K562 (cell line): Measurements from ENCODE around the gene HAGHL. TPM values are rescaled to one million over a fixed set of nuclear protein-coding genes. Genes with fewer than 3 reads are reported as not detected.

Experiments used
- ATAC-seq: fragments of 200-7000 bp; cut with Tn5 transposase; 3 replicates; pipeline ENCODE4 v1.9.1; 2020; ENCODE audit warnings: moderate library complexity
- BruUV-seq: library from RNA; stranded (reverse); fragments of 400-500 nt; replicated peaks from 2 replicates; lab custom pipeline; 2021; lab: Mats Ljungman, UMichigan
- CTCF ChIA-PET: fragments of 300-600 bp; formaldehyde crosslinking; extraction: SDS; loops from one replicate; lab custom pipeline; 2021; ENCODE audit warnings: low intra/inter-chr PET ratio; lab: Yijun Ruan, JAX
- POLR2A ChIA-PET: fragments of 300-600, 350-650 bp; sonication (Branson Sonifier 250); formaldehyde crosslinking; extraction: SDS; loops from one replicate; lab custom pipeline; 2021; ENCODE audit warnings: antibody characterized with exemption, inconsistent platforms; lab: Yijun Ruan, JAX
- DNase-seq, 4 experiments: peaks; one replicate each; pipeline versions ENCODE4 v3.0.0 to v3.0.0-alpha.2; 2011 to 2018; ENCODE audit warnings: low spot score in 3 of 4, mixed read lengths in 3 of 4; ENCODE audit errors: extremely low read depth in 1 of 4
- FAIRE-seq: peaks from 2 replicates; lab custom pipeline; 2011; peaks lifted over from hg19 to GRCh38; lab: Jason Lieb, UNC
- H2AFZ ChIP-seq: 2 replicates; pipeline ENCODE4 v1.6.0; 2011; ENCODE audit warnings: low read depth, low read length, control low read depth, inconsistent platforms
- H3K27ac ChIP-seq: fragments of 200-600 bp; 3 replicates; pipeline ENCODE4 v1.8.0; 2011; ENCODE audit warnings: low read depth, mild to moderate bottlenecking, control low read depth, inconsistent platforms, low read length, moderate library complexity, mixed read lengths; ENCODE audit errors: extremely low read depth
- H3K27me3 ChIP-seq, 2 experiments: fragments of 300-600 bp in 1 of 2; 2 replicates in 1 of 2; 3 replicates in 1 of 2; pipeline versions ENCODE4 v1.6.0 to v1.8.0; 2011; ENCODE audit warnings: inconsistent platforms in 2 of 2, low read length in 2 of 2, mild to moderate bottlenecking in 1 of 2, mixed read lengths in 1 of 2, moderate library complexity in 1 of 2; ENCODE audit not compliant: control insufficient read depth in 2 of 2, insufficient read depth in 2 of 2
- H3K36me3 ChIP-seq: fragments of 300-600 bp; 3 replicates; pipeline ENCODE4 v1.8.0; 2011; ENCODE audit warnings: mild to moderate bottlenecking, low read length, inconsistent platforms; ENCODE audit not compliant: control insufficient read depth, insufficient read depth
- H3K4me1 ChIP-seq, 2 experiments: fragments of 200-600 bp in 1 of 2; replicated peaks in 1 of 2; 2 replicates in 1 of 2; 3 replicates in 1 of 2; pipeline versions ENCODE4 v1.5.1 to v1.8.0; 2011; ENCODE audit warnings: inconsistent platforms in 2 of 2, low read length in 2 of 2, mild to moderate bottlenecking in 1 of 2, mixed read lengths in 1 of 2, moderate library complexity in 1 of 2; ENCODE audit not compliant: control insufficient read depth in 2 of 2, insufficient read depth in 2 of 2
- H3K4me2 ChIP-seq: 2 replicates; pipeline ENCODE4 v1.6.1; 2011; ENCODE audit warnings: low read length, control low read depth, inconsistent platforms, mixed read lengths; ENCODE audit not compliant: insufficient read depth
- H3K4me3 ChIP-seq: fragments of 200-600 bp; sonication (generic), shearing (Covaris generic); 2 replicates; pipeline ENCODE4 v1.5.1; 2016; ENCODE audit warnings: control low read depth, inconsistent platforms
- H3K79me2 ChIP-seq: fragments of 200-600 bp; 3 replicates; pipeline ENCODE4 v1.8.0; 2011; ENCODE audit warnings: low read length, inconsistent platforms; ENCODE audit not compliant: control insufficient read depth, insufficient read depth
- H3K9ac ChIP-seq, 2 experiments: 2 replicates each; pipeline versions ENCODE4 v1.6.0 to v1.6.1; 2011; ENCODE audit warnings: low read depth in 2 of 2, low read length in 2 of 2, control low read depth in 1 of 2, inconsistent platforms in 1 of 2, mild to moderate bottlenecking in 1 of 2, mixed read lengths in 1 of 2; ENCODE audit not compliant: insufficient read depth in 1 of 2
- H3K9me1 ChIP-seq: one replicate; pipeline ENCODE4 v1.6.0; 2011; ENCODE audit warnings: inconsistent platforms, mild to moderate bottlenecking, low read length, moderate library complexity; ENCODE audit not compliant: control insufficient read depth, insufficient read depth
- H3K9me3 ChIP-seq: replicated peaks from 2 replicates; pipeline ENCODE4 v1.5.1; 2011; ENCODE audit warnings: low read depth, low read length, inconsistent platforms; ENCODE audit not compliant: control insufficient read depth, insufficient read depth
- H4K20me1 ChIP-seq: replicated peaks from 2 replicates; pipeline ENCODE4 v1.6.1; 2011; ENCODE audit warnings: low read length, inconsistent platforms, mixed read lengths; ENCODE audit not compliant: control insufficient read depth, insufficient read depth
- BACH1 ChIP-seq: fragments of 200-800 bp; sonication (Bioruptor generic); IDR thresholded peaks from 2 replicates; pipeline ENCODE4 v1.6.1; 2016; ENCODE audit warnings: missing genetic modification characterization, missing compliant biosample characterization
- GABPA ChIP-seq: fragments of 200-800 bp; sonication (Bioruptor generic); conservative IDR thresholded peaks from 2 replicates; pipeline ENCODE4 v1.6.1; 2016; ENCODE audit warnings: low read depth, missing genetic modification characterization, missing compliant biosample characterization
- KLF10 ChIP-seq: fragments of 250-450 bp; sonication (Bioruptor Pico); IDR thresholded peaks from 2 replicates; pipeline ENCODE4 v1.6.1; 2021; ENCODE audit warnings: matching md5 sums
- LCOR ChIP-seq: sonication (generic); formaldehyde crosslinking; IDR thresholded peaks from 2 replicates; pipeline ENCODE4 v1.8.0; 2022; ENCODE audit warnings: mild to moderate bottlenecking, missing genetic modification reagents
- MYBL2 ChIP-seq, 2 experiments: fragments of 450-650 bp in 1 of 2; sonication (generic) in 1 of 2; formaldehyde crosslinking in 1 of 2; IDR thresholded peaks; 2 replicates each; pipeline versions ENCODE4 v1.6.1 to v1.8.1; 2017 to 2022; ENCODE audit warnings: borderline replicate concordance in 1 of 2, inconsistent platforms in 1 of 2, low read depth in 1 of 2, mild to moderate bottlenecking in 1 of 2, missing genetic modification reagents in 1 of 2, moderate library complexity in 1 of 2
- SUPT5H ChIP-seq: fragments of 450-650 bp; IDR thresholded peaks from 2 replicates; pipeline ENCODE4 v1.6.1; 2016
- WGBS: fragments of 100-300 bp; shearing (Covaris generic); methylation state at CpG from one replicate; pipeline ENCODE4 v1.1.6; 2016; ENCODE audit warnings: low coverage, mixed read lengths; ENCODE audit not compliant: insufficient coverage; ENCODE audit errors: missing lambda C conversion rate; 5-methylcytosine and 5-hydroxymethylcytosine counted together
- in situ Hi-C: fragments of 300-500 bp; cut with MboI; formaldehyde crosslinking; loops from 4 replicates; pipeline ENCODE4 v1.15.0; 2018; ENCODE audit warnings: inconsistent platforms, mixed read lengths
- intact Hi-C: fragments of 100-400 bp; cut with micrococcal nuclease; formaldehyde crosslinking; loops from 2 replicates; pipeline ENCODE4 v1.14.2; 2022
- polyA plus RNA-seq, 8 experiments: library from polyadenylated mRNA; depleted of rRNA in 4 of 8; stranded (reverse) in 5 of 8; unstranded in 3 of 8; fragments of >200 nt; fragmentation: Nextera tagmentation in 2 of 8; fragmentation: Illumina TruSeq in 1 of 8; extraction: Ambion mirVana in 2 of 8; extraction: Trizol in 1 of 8; gene quantifications; 2 replicates each; pipeline versions ENCODE4 v1.2.1 to v1.2.3, GENCODE V29; 2011 to 2014; ENCODE audit warnings: inconsistent platforms in 1 of 8, missing spikeins in 1 of 8
- total RNA-seq, 7 experiments: library from RNA; depleted of rRNA in 6 of 7; stranded (reverse); fragments of >200 nt in 6 of 7; fragmentation: Illumina TruSeq in 2 of 7; extraction: Trizol in 2 of 7; gene quantifications; 2 replicates each; pipeline versions ENCODE4 v1.2.1 to v1.2.3, GENCODE V29; 2011 to 2021; ENCODE audit warnings: low replicate concordance in 1 of 7

Gene HAGHL
- total and polyA plus RNA-seq, 9 of the 15 experiments (the other 6 are each of a cell fraction or from before 2014, with no cell fraction given) = 0.31 to 83.4 (median 20.7) TPM

GRCh38 chr16:718389-718788 lies 8.5 kb upstream of the HAGHL start:
- peaks cover 54% of the 10 kb centered on the region for H3K79me2 ChIP-seq
- ATAC-seq (no peak), FAIRE-seq (no peak), DNase-seq (no peak)
- CTCF ChIA-PET = no interaction called here
- POLR2A ChIA-PET = interaction anchor here (1.0 kb wide), 1 partner anchor 21 kb away, joined by 3 read pairs; no protein-coding TSS in a partner anchor
- 88% methylated on average over 7 of the region's 9 CpGs for WGBS
- TF ChIP-seq LCOR (CRISPR knock-in tag) = no peak
- TF ChIP-seq SUPT5H = peak; percentile 13; the same call in 1 of the 2 replicates
- TF ChIP-seq KLF10 (CRISPR knock-in tag) = no peak
- TF ChIP-seq BACH1 = no peak
- no peak for TF ChIP-seq GABPA
- no peak for TF ChIP-seq MYBL2 (IDR thresholded peaks at IDR 0.05; ENCODE audit: low read depth)
- no peak for TF ChIP-seq MYBL2 (CRISPR knock-in tag; IDR thresholded peaks at IDR 0.05; ENCODE audit: borderline replicate concordance)
- no peaks in the 10 kb centered on the region for H3K27me3 ChIP-seq
- H3K9me1 ChIP-seq = peaks cover 3% of the 10 kb centered on the region
- intact Hi-C loops = no loop called here
- H3K4me3 ChIP-seq = no peak overlapping the region
- in situ Hi-C loops = loop anchor here (10.0 kb wide), 1 partner anchor 336 kb away; no protein-coding TSS in a partner anchor
- peaks cover 17 to 98% of the 10 kb centered on the region in 2 experiments; a peak in 4 of 5 replicates for H3K4me1 ChIP-seq
- H3K9ac ChIP-seq = peak overlapping the region in 1 of 2 experiments; percentile 70; a peak in 2 of 4 replicates
- no peaks in the 10 kb centered on the region for H3K9me3 ChIP-seq
- H2AFZ ChIP-seq = no peak overlapping the region
- no TSS peak for BruUV-seq
- peaks cover 27% of the 10 kb centered on the region; the same call in 2 of the 3 replicates for H3K36me3 ChIP-seq
- H3K4me2 ChIP-seq = no peak overlapping the region
- H4K20me1 ChIP-seq = no peaks in the 10 kb centered on the region; the same call in 1 of the 2 replicates
- H3K27ac ChIP-seq = no peak overlapping the region
